Neural cell (in vitro differentiated cells): ENCODE measurements around the gene LPP. TPM values are rescaled to one million over a fixed set of nuclear protein-coding genes. Genes with fewer than 3 reads are reported as not detected.

ENCODE experiments used
- H2AFZ ChIP-seq: fragments of 200-600, 300-800 bp; sonication (generic), shearing (Covaris generic); 2 replicates; pipeline ENCODE4 v1.6.0; 2014; ENCODE audit warnings: low read depth, mild to moderate bottlenecking, antibody characterized with exemption, low read length, moderate library complexity
- H3F3A ChIP-seq: fragments of 200-600 bp; shearing (Covaris generic); 2 replicates; pipeline ENCODE4 v1.6.1; 2016; ENCODE audit warnings: mild to moderate bottlenecking, moderate library complexity, mixed read lengths, antibody characterized with exemption, low read length; ENCODE audit not compliant: insufficient read depth, poor library complexity, severe bottlenecking
- H3K27ac ChIP-seq: fragments of 200-600, 300-800 bp; sonication (generic), shearing (Covaris generic); 2 replicates; pipeline ENCODE4 v1.5.1; 2014; ENCODE audit warnings: mild to moderate bottlenecking, low read length, moderate library complexity
- H3K27me3 ChIP-seq: fragments of 300-800, 200-600 bp; sonication (generic), shearing (Covaris generic); 2 replicates; pipeline ENCODE4 v1.6.0; 2014; ENCODE audit warnings: mild to moderate bottlenecking, low read depth, low read length, moderate library complexity; ENCODE audit not compliant: insufficient read depth
- H3K36me3 ChIP-seq: fragments of 300-800, 200-600 bp; sonication (generic), shearing (Covaris generic); 2 replicates; pipeline ENCODE4 v1.5.1; 2014; ENCODE audit warnings: mild to moderate bottlenecking, antibody characterized with exemption, low read length, moderate library complexity; ENCODE audit not compliant: insufficient read depth
- H3K4me2 ChIP-seq: fragments of 300-800, 200-600 bp; sonication (generic), shearing (Covaris generic); 2 replicates; pipeline ENCODE4 v1.6.0; 2014; ENCODE audit warnings: mild to moderate bottlenecking, low read length
- H3K4me3 ChIP-seq: fragments of 300-800, 200-600 bp; sonication (generic), shearing (Covaris generic); 2 replicates; pipeline ENCODE4 v1.5.1; 2014; ENCODE audit warnings: mild to moderate bottlenecking, low read length, moderate library complexity
- H3K79me2 ChIP-seq: fragments of 200-600 bp; shearing (Covaris generic); replicated peaks from 2 replicates; pipeline ENCODE4 v1.6.0; 2014; ENCODE audit warnings: mild to moderate bottlenecking, low read length, moderate library complexity; ENCODE audit not compliant: insufficient read depth
- H3K9ac ChIP-seq: fragments of 300-800, 200-600 bp; sonication (generic), shearing (Covaris generic); 2 replicates; pipeline ENCODE4 v1.6.1; 2016; ENCODE audit warnings: mild to moderate bottlenecking, low read length, mixed read lengths
- H3K9me2 ChIP-seq: fragments of 200-600 bp; shearing (Covaris generic); 2 replicates; pipeline ENCODE4 v1.6.1; 2016; ENCODE audit warnings: mild to moderate bottlenecking, low read length, mixed read lengths; ENCODE audit not compliant: insufficient read depth
- H3K9me3 ChIP-seq: fragments of 200-600, 300-800 bp; sonication (generic), shearing (Covaris generic); 2 replicates; pipeline ENCODE4 v1.6.1; 2016; ENCODE audit warnings: mild to moderate bottlenecking, mixed run types, low read length, moderate library complexity, mixed read lengths
- H4K20me1 ChIP-seq: fragments of 200-600 bp; shearing (Covaris generic); 2 replicates; pipeline ENCODE4 v1.6.1; 2016; ENCODE audit warnings: mild to moderate bottlenecking, mixed run types; ENCODE audit not compliant: insufficient read depth
- EP300 ChIP-seq: fragments of 450-650 bp; conservative IDR thresholded peaks from 2 replicates; pipeline ENCODE4 v1.6.1; 2014; ENCODE audit warnings: antibody characterized with exemption, mild to moderate bottlenecking, moderate library complexity; ENCODE audit not compliant: poor library complexity, severe bottlenecking
- EZH2 ChIP-seq: fragments of 200-600, 300-800 bp; shearing (Covaris generic), sonication (generic); IDR thresholded peaks from 2 replicates; pipeline ENCODE4 v1.6.1; 2014; ENCODE audit warnings: antibody characterized with exemption, low read length, borderline replicate concordance, mild to moderate bottlenecking; ENCODE audit not compliant: insufficient read depth, poor library complexity, severe bottlenecking
- MXI1 ChIP-seq: fragments of 450-650 bp; conservative IDR thresholded peaks from 2 replicates; pipeline ENCODE4 v1.6.1; 2014; ENCODE audit warnings: antibody characterized with exemption, mild to moderate bottlenecking; ENCODE audit not compliant: poor library complexity, severe bottlenecking
- POLR2AphosphoS5 ChIP-seq: IDR thresholded peaks from 2 replicates; pipeline ENCODE4 v1.6.1; 2012
- RAD21 ChIP-seq: fragments of 450-650 bp; conservative IDR thresholded peaks from 2 replicates; pipeline ENCODE4 v1.6.1; 2014; ENCODE audit warnings: antibody characterized with exemption, mild to moderate bottlenecking, moderate library complexity
- SMC3 ChIP-seq: fragments of 450-650 bp; conservative IDR thresholded peaks from 2 replicates; pipeline ENCODE4 v1.6.1; 2014; ENCODE audit warnings: antibody characterized with exemption, mild to moderate bottlenecking, moderate library complexity; ENCODE audit not compliant: poor library complexity
- TAF1 ChIP-seq: IDR thresholded peaks from 2 replicates; pipeline ENCODE4 v1.6.1; 2012; ENCODE audit warnings: low read depth
- polyA plus RNA-seq: library from polyadenylated mRNA; depleted of rRNA; stranded (reverse); fragments of >200 nt; gene quantifications from 2 replicates; pipeline ENCODE4 v1.2.3, GENCODE V29; 2014
- TF ChIP-seq, protein P1 (sequence below): fragments of 450-650 bp; IDR thresholded peaks from 2 replicates; pipeline ENCODE4 v1.5.1; 2014; ENCODE audit warnings: antibody characterized with exemption, mild to moderate bottlenecking, moderate library complexity; ENCODE audit not compliant: poor library complexity, severe bottlenecking
- TF ChIP-seq, protein P2 (sequence below): IDR thresholded peaks from 2 replicates; pipeline ENCODE4 v1.6.1; 2012; ENCODE audit warnings: borderline replicate concordance

Gene LPP
- polyA plus RNA-seq, 1 donor from 2014 or later, result 3.0 TPM

DNA sequence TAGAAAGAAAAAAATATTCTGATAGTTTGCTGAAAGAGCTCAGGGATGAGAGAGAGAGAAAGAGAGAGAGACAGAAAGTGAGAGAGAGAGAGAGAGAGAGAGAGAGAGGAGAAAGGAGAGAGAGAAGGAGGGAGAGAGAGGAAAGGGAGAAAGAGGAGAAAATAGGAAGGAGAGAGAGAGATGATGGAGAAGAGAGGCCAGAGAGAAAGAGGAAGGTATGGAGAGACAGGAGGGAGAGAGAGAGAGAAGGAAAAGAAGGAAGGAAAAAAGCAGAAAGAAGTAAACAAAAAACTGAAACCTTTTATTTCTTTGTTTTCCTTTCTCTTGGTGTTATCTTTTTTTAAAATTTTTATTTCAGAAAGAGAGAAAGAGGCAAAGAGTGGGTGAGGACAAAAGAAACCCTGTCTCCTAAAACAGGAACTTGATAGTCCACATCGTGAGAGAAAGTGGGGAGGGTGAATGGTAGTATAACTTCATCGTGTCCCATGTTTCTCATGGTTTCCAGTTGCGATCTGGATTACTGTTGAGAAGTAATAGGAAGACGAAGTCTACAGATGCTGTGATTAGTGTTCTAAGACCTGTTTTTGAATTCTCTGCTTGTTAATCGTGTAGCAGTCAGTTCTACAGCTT is 279.7 kb downstream of the LPP start:
- Histone ChIP-seq H3K9me2 (no peaks in the 10 kb centered on the region), H3K4me2 (peak overlapping the region; percentile 56), H3F3A (no peaks in the 10 kb centered on the region), H3K9me3 (no peaks in the 10 kb centered on the region), H3K27ac (peak overlapping the region; percentile 91), H3K9ac (peak overlapping the region; percentile 57), H3K36me3 (no peaks in the 10 kb centered on the region), H3K27me3 (no peaks in the 10 kb centered on the region), H4K20me1 (no peaks in the 10 kb centered on the region), H2AFZ (peak overlapping the region; percentile 34), H3K4me3 (peak overlapping the region; percentile 50), H3K79me2 (no peaks in the 10 kb centered on the region)
- TF ChIP-seq MXI1 (peak; percentile 10), SMC3 (peak; percentile 23), EP300 (peak; percentile 5), EZH2 (no peak)

DNA sequence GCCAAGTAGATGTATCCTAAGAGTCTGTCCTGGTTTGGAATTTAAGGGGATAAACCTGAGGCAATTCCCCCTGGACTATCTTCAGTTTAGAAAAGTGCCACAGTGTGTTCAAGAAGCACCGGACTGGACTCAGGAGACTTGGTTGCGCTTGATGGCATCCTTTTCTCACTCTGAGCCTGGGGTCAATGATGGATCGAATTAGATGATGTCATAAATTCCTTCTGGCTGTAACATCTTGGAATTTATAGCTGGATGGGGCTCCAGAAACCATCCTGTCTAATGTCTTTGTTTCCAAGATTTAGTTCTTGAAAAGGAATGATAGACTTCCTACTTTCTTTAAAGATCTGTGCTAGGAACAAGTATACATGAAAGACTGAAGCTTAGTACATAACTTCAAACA is 280.6 kb downstream of the LPP start:
- no peaks in the 10 kb centered on the region for H3K9me3 ChIP-seq
- H3K36me3 ChIP-seq, result no peaks in the 10 kb centered on the region
- H3K27me3 ChIP-seq, result no peaks in the 10 kb centered on the region
- H3K27ac ChIP-seq, result peak overlapping the region; percentile 91
- H3K79me2 ChIP-seq, result no peaks in the 10 kb centered on the region
- H3K4me2 ChIP-seq, result no peak overlapping the region
- H4K20me1 ChIP-seq, result no peaks in the 10 kb centered on the region
- TF ChIP-seq MXI1 (no peak), POLR2AphosphoS5 (no peak), EZH2 (no peak), EP300 (no peak), SMC3 (no peak), TAF1 (no peak), RAD21 (no peak)
- TF ChIP-seq, protein P1, sequence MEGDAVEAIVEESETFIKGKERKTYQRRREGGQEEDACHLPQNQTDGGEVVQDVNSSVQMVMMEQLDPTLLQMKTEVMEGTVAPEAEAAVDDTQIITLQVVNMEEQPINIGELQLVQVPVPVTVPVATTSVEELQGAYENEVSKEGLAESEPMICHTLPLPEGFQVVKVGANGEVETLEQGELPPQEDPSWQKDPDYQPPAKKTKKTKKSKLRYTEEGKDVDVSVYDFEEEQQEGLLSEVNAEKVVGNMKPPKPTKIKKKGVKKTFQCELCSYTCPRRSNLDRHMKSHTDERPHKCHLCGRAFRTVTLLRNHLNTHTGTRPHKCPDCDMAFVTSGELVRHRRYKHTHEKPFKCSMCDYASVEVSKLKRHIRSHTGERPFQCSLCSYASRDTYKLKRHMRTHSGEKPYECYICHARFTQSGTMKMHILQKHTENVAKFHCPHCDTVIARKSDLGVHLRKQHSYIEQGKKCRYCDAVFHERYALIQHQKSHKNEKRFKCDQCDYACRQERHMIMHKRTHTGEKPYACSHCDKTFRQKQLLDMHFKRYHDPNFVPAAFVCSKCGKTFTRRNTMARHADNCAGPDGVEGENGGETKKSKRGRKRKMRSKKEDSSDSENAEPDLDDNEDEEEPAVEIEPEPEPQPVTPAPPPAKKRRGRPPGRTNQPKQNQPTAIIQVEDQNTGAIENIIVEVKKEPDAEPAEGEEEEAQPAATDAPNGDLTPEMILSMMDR, result no peak
- TF ChIP-seq, protein P2, sequence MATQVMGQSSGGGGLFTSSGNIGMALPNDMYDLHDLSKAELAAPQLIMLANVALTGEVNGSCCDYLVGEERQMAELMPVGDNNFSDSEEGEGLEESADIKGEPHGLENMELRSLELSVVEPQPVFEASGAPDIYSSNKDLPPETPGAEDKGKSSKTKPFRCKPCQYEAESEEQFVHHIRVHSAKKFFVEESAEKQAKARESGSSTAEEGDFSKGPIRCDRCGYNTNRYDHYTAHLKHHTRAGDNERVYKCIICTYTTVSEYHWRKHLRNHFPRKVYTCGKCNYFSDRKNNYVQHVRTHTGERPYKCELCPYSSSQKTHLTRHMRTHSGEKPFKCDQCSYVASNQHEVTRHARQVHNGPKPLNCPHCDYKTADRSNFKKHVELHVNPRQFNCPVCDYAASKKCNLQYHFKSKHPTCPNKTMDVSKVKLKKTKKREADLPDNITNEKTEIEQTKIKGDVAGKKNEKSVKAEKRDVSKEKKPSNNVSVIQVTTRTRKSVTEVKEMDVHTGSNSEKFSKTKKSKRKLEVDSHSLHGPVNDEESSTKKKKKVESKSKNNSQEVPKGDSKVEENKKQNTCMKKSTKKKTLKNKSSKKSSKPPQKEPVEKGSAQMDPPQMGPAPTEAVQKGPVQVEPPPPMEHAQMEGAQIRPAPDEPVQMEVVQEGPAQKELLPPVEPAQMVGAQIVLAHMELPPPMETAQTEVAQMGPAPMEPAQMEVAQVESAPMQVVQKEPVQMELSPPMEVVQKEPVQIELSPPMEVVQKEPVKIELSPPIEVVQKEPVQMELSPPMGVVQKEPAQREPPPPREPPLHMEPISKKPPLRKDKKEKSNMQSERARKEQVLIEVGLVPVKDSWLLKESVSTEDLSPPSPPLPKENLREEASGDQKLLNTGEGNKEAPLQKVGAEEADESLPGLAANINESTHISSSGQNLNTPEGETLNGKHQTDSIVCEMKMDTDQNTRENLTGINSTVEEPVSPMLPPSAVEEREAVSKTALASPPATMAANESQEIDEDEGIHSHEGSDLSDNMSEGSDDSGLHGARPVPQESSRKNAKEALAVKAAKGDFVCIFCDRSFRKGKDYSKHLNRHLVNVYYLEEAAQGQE, result no peak
- no peak overlapping the region for H3K4me3 ChIP-seq
- H2AFZ ChIP-seq, result no peak overlapping the region
- no peak overlapping the region for H3K9ac ChIP-seq
- H3K9me2 ChIP-seq, result no peaks in the 10 kb centered on the region
- no peaks in the 10 kb centered on the region for H3F3A ChIP-seq
